ENCODE data around the gene APOA5. TPM values are rescaled to one million over a fixed set of nuclear protein-coding genes. Genes with fewer than 3 reads are reported as not detected.
A peak's percentile ranks its signal among the peaks of the same experiment; 100 is the strongest.
"Not testable (repeated sequence)": the region's sequence is repeated elsewhere in the genome, so short reads cannot be mapped to it uniquely, and the experiment has no call there.

The APOA5 gene
- total and polyA plus RNA-seq, 9 donors: not detected

GRCh38 chr11:116773203-116774097 lies 18.2 kb downstream of the APOA5 start:
- 2% methylated on average over 14 of the region's 25 CpGs for WGBS (ENCODE audit: insufficient coverage)
- DNase-seq: no peak
- Histone ChIP-seq H3K9me3 (replicated peaks; ENCODE audit: control insufficient read depth, low read depth, low read length) (no peaks in the 10 kb centered on the region), H3K36me3 (ENCODE audit: control insufficient read depth, insufficient read depth, low read length) (peaks cover 19% of the 10 kb centered on the region), H3K4me1 (ENCODE audit: control insufficient read depth, insufficient read depth, low read length) (peaks cover 13% of the 10 kb centered on the region), H3K27ac (ENCODE audit: low read length) (peak overlapping the region; percentile 95), H3K27me3 (ENCODE audit: control insufficient read depth, insufficient read depth, low read length) (no peaks in the 10 kb centered on the region), H3K4me3 (ENCODE audit: low read length) (peak overlapping the region; percentile 99)

- Histone ChIP-seq H3K27me3 (ENCODE audit: control insufficient read depth, insufficient read depth, low read length) (no peaks in the 10 kb centered on the region), H3K27ac (ENCODE audit: low read length) (peak within 1 kb of the TSS; percentile 95), H3K36me3 (ENCODE audit: control insufficient read depth, insufficient read depth, low read length) (peaks cover 13% of the 10 kb centered on the region), H3K9me3 (replicated peaks; ENCODE audit: control insufficient read depth, low read depth, low read length) (no peaks in the 10 kb centered on the region), H3K4me1 (ENCODE audit: control insufficient read depth, insufficient read depth, low read length) (peaks cover 13% of the 10 kb centered on the region), H3K4me3 (ENCODE audit: low read length) (peak within 1 kb of the TSS; percentile 99)
- peak; percentile 94 for DNase-seq
- under 1% methylated on average over 71 of the region's 73 CpGs for WGBS (ENCODE audit: insufficient coverage)
These were observed 19.1 kb downstream of the APOA5 start, which contains the start of gene BUD13 for GRCh38 chr11:116772443-116773202. Gene BUD13 (minus strand): TSS chr11:116772987. CDS start chr11:116772964, 23 bp downstream.

- H3K27me3 ChIP-seq (ENCODE audit: control insufficient read depth, insufficient read depth, low read length): no peaks in the 10 kb centered on the region
- peak overlapping the region; percentile 95 for H3K27ac ChIP-seq (ENCODE audit: low read length)
- no CpG with 5 or more reads among the region's 2 CpGs for WGBS (ENCODE audit: insufficient coverage)
- H3K4me3 ChIP-seq (ENCODE audit: low read length): peak overlapping the region; percentile 99
- peaks cover 13% of the 10 kb centered on the region for H3K4me1 ChIP-seq (ENCODE audit: control insufficient read depth, insufficient read depth, low read length)
- DNase-seq: no peak
- H3K9me3 ChIP-seq (replicated peaks; ENCODE audit: control insufficient read depth, low read depth, low read length): no peaks in the 10 kb centered on the region
- H3K36me3 ChIP-seq (ENCODE audit: control insufficient read depth, insufficient read depth, low read length): peaks cover 13% of the 10 kb centered on the region
These were observed 19.7 kb downstream of the APOA5 start for GRCh38 chr11:116771935-116772334.

GRCh38 chr11:116762132-116762531 lies 29.5 kb downstream of the APOA5 start:
- Histone ChIP-seq H3K36me3 (ENCODE audit: control insufficient read depth, insufficient read depth, low read length) (peaks cover 40% of the 10 kb centered on the region), H3K4me3 (ENCODE audit: low read length) (no peak overlapping the region), H3K9me3 (replicated peaks; ENCODE audit: control insufficient read depth, low read depth, low read length) (no peaks in the 10 kb centered on the region), H3K27me3 (ENCODE audit: control insufficient read depth, insufficient read depth, low read length) (no peaks in the 10 kb centered on the region), H3K27ac (ENCODE audit: low read length) (no peak overlapping the region), H3K4me1 (ENCODE audit: control insufficient read depth, insufficient read depth, low read length) (no peaks in the 10 kb centered on the region)
- no peak for DNase-seq
- WGBS (ENCODE audit: insufficient coverage): no CpG with 5 or more reads among the region's 2 CpGs

- peaks cover 43% of the 10 kb centered on the region for H3K36me3 ChIP-seq (ENCODE audit: control insufficient read depth, insufficient read depth, low read length)
- WGBS (ENCODE audit: insufficient coverage): 96% methylated on average over 8 of the region's 8 CpGs
These were observed 35.6 kb downstream of the APOA5 start for GRCh38 chr11:116756044-116756443.

GRCh38 chr11:116750070-116750718 lies 41.5 kb downstream of the APOA5 start:
- Histone ChIP-seq H3K27ac (ENCODE audit: low read length) (no peak overlapping the region), H3K9me3 (replicated peaks; ENCODE audit: control insufficient read depth, low read depth, low read length) (no peaks in the 10 kb centered on the region), H3K36me3 (ENCODE audit: control insufficient read depth, insufficient read depth, low read length) (peaks cover 43% of the 10 kb centered on the region), H3K4me1 (ENCODE audit: control insufficient read depth, insufficient read depth, low read length) (no peaks in the 10 kb centered on the region), H3K4me3 (ENCODE audit: low read length) (no peak overlapping the region), H3K27me3 (ENCODE audit: control insufficient read depth, insufficient read depth, low read length) (no peaks in the 10 kb centered on the region)
- DNase-seq: no peak
- 98% methylated on average over 2 of the region's 2 CpGs for WGBS (ENCODE audit: insufficient coverage)

More at GRCh38 chr11:116756044-116756443, 35.6 kb downstream of the APOA5 start:
- not testable (repeated sequence) for H3K9me3 ChIP-seq (replicated peaks; ENCODE audit: control insufficient read depth, low read depth, low read length); H3K27me3 ChIP-seq (ENCODE audit: control insufficient read depth, insufficient read depth, low read length); H3K4me1 ChIP-seq (ENCODE audit: control insufficient read depth, insufficient read depth, low read length); DNase-seq; H3K4me3 ChIP-seq (ENCODE audit: low read length); H3K27ac ChIP-seq (ENCODE audit: low read length)

- Histone ChIP-seq H3K4me1 (ENCODE audit: control insufficient read depth, insufficient read depth, low read length) (no peaks in the 10 kb centered on the region), H3K9me3 (replicated peaks; ENCODE audit: control insufficient read depth, low read depth, low read length) (no peaks in the 10 kb centered on the region), H3K36me3 (ENCODE audit: control insufficient read depth, insufficient read depth, low read length) (peaks cover 14% of the 10 kb centered on the region), H3K27me3 (ENCODE audit: control insufficient read depth, insufficient read depth, low read length) (no peaks in the 10 kb centered on the region), H3K27ac (ENCODE audit: low read length) (no peak overlapping the region), H3K4me3 (ENCODE audit: low read length) (no peak overlapping the region)
- WGBS (ENCODE audit: insufficient coverage): no CpG with 5 or more reads among the region's 6 CpGs
- no peak for DNase-seq
These were observed 49.6 kb downstream of the APOA5 start for GRCh38 chr11:116742104-116742503.

- Histone ChIP-seq H3K4me3 (ENCODE audit: low read length) (no peak overlapping the region), H3K9me3 (replicated peaks; ENCODE audit: control insufficient read depth, low read depth, low read length) (no peaks in the 10 kb centered on the region), H3K27me3 (ENCODE audit: control insufficient read depth, insufficient read depth, low read length) (no peaks in the 10 kb centered on the region), H3K27ac (ENCODE audit: low read length) (no peak overlapping the region), H3K4me1 (ENCODE audit: control insufficient read depth, insufficient read depth, low read length) (no peaks in the 10 kb centered on the region), H3K36me3 (ENCODE audit: control insufficient read depth, insufficient read depth, low read length) (peaks cover 6% of the 10 kb centered on the region)
- DNase-seq: no peak
- WGBS (ENCODE audit: insufficient coverage): 58% methylated on average over 3 of the region's 4 CpGs
These were observed 50.9 kb downstream of the APOA5 start for GRCh38 chr11:116740741-116741140.

All from muscle of leg (tissue), 11 donors.